Left cardiac atrium (tissue), 4 donors: ENCODE results near the gene ENTPD3. TPM values are rescaled to one million over a fixed set of nuclear protein-coding genes. Genes with fewer than 3 reads are reported as not detected.

Experiments
- ATAC-seq, 2 donors: fragments of 200-7000 bp; cut with Tn5 transposase; one replicate each; pipeline ENCODE4 v1.9.1; 2020; ENCODE audit warnings: mild to moderate bottlenecking in 2 of 2, moderate library complexity in 2 of 2
- DNase-seq: peaks from one replicate; pipeline ENCODE4 v3.0.0-alpha.2; 2020
- intact Hi-C, 2 donors: fragments of 100-400 bp; cut with DNase I; formaldehyde crosslinking; loops; one replicate each; pipeline versions ENCODE4 v1.14.1 to v1.15.1; 2022 to 2023
- long read RNA-seq: library from polyadenylated mRNA; unstranded; transcript quantifications from one replicate; pipeline ENCODE4 v2.0.0, GENCODE V29; 2021
- total RNA-seq, 2 donors: library from RNA; stranded (reverse); fragmentation: NEBNext Ultra II Directional; extraction: Animal tissue kit (Norgen Biotek cat#: 25700); gene quantifications; one replicate each; pipeline ENCODE4 v1.2.1, GENCODE V29; 2021
- donor health status: DM: no; HTN: yes; CAD: no.
- donor health status: DM: no; HTN: yes; CAD: no; lungs with severe emphysema.
- donor health status: DM: yes; HTN: yes; CAD: no.
- donor health status: Dilated cardiomyopathy.

ENTPD3 gene
- under 1 TPM; 0.10 to 0.29 TPM for total RNA-seq
- long read RNA-seq: 0 reads

GRCh38 chr3:40387001-40387894 is at the start of gene ENTPD3:
Gene ENTPD3 (plus strand): TSS chr3:40387184. CDS start chr3:40388058, 874 bp downstream.
- peak; percentile 32 for DNase-seq
- intact Hi-C loops: no loop called here
- peak; percentile 82 to 93 for ATAC-seq

GRCh38 chr3:40339871-40340270 is 47.1 kb upstream of the ENTPD3 start:
- intact Hi-C loops: no loop called here
- ATAC-seq (no peak), DNase-seq (no peak)

GRCh38 chr3:40340541-40341170 is 46.3 kb upstream of the ENTPD3 start:
- ATAC-seq (no peak), DNase-seq (no peak)
- intact Hi-C loops: no loop called here

GRCh38 chr3:40341671-40342070 is 45.3 kb upstream of the ENTPD3 start:
- intact Hi-C loops: no loop called here
- DNase-seq (no peak), ATAC-seq (no peak)

- ATAC-seq (no peak), DNase-seq (no peak)
- intact Hi-C loops: no loop called here
These were observed 36.5 kb upstream of the ENTPD3 start for GRCh38 chr3:40350529-40350928.

GRCh38 chr3:40355410-40355809 is 31.6 kb upstream of the ENTPD3 start:
- ATAC-seq (no peak), DNase-seq (no peak)
- intact Hi-C loops: no loop called here

- intact Hi-C loops: no loop called here
- ATAC-seq (no peak), DNase-seq (no peak)
These were observed 28.5 kb upstream of the ENTPD3 start for GRCh38 chr3:40358454-40358853.

GRCh38 chr3:40363674-40364073 is 23.3 kb upstream of the ENTPD3 start:
- DNase-seq (no peak), ATAC-seq (no peak)
- intact Hi-C loops: no loop called here

GRCh38 chr3:40366203-40367162 is 20.5 kb upstream of the ENTPD3 start:
- ATAC-seq: peak in 1 of 2 donors; percentile 38
- intact Hi-C loops: no loop called here
- DNase-seq: no peak

- DNase-seq (no peak), ATAC-seq (no peak)
- intact Hi-C loops: no loop called here
These were observed 17.3 kb upstream of the ENTPD3 start for GRCh38 chr3:40369716-40370115.

GRCh38 chr3:40377822-40378221 is 9.2 kb upstream of the ENTPD3 start:
- ATAC-seq (no peak), DNase-seq (no peak)
- intact Hi-C loops: no loop called here

GRCh38 chr3:40379674-40380306 is 7.2 kb upstream of the ENTPD3 start:
- intact Hi-C loops: no loop called here
- no peak for DNase-seq
- no peak for ATAC-seq

- ATAC-seq: peak in 1 of 2 donors; percentile 30
- intact Hi-C loops: no loop called here
- DNase-seq: no peak
These were observed 4.9 kb upstream of the ENTPD3 start for GRCh38 chr3:40381904-40382616.

GRCh38 chr3:40382617-40382979 is 4.4 kb upstream of the ENTPD3 start:
- ATAC-seq (no peak), DNase-seq (no peak)
- intact Hi-C loops: no loop called here

GRCh38 chr3:40386213-40386612 is 771 bp upstream of the ENTPD3 start:
- intact Hi-C loops: no loop called here
- DNase-seq: no peak
- no peak for ATAC-seq

GRCh38 chr3:40387895-40388254 is 891 bp downstream of the ENTPD3 start:
- intact Hi-C loops: no loop called here
- DNase-seq (no peak), ATAC-seq (no peak)

- intact Hi-C loops: no loop called here
- ATAC-seq: no peak
These were observed 9.4 kb downstream of the ENTPD3 start for GRCh38 chr3:40396406-40396805.

GRCh38 chr3:40397129-40397528 is 10.1 kb downstream of the ENTPD3 start:
- intact Hi-C loops: no loop called here
- no peak for ATAC-seq
- DNase-seq: no peak

More at GRCh38 chr3:40396406-40396805, 9.4 kb downstream of the ENTPD3 start:
- no peak for DNase-seq

GRCh38 chr3:40397912-40398311 is 10.9 kb downstream of the ENTPD3 start:
- intact Hi-C loops: no loop called here
- ATAC-seq: no peak
- DNase-seq: no peak
